Esophagus squamous epithelium (tissue), 5 donors: ENCODE data around the gene GPR75. TPM values are rescaled to one million over a fixed set of nuclear protein-coding genes. Genes with fewer than 3 reads are reported as not detected.

Source experiments
- DNase-seq: peaks from one replicate; lab custom pipeline; 2025; lab: John Stamatoyannopoulos, UW
- H3K27ac ChIP-seq, 4 donors: fragments of 200-600 bp; sonication (generic); one replicate each; pipeline ENCODE4 v1.5.1; 2016 to 2019; ENCODE audit warnings: mild to moderate bottlenecking in 1 of 4
- H3K27me3 ChIP-seq, 4 donors: fragments of 200-600 bp; sonication (generic); 1 replicate in 3 of 4; 2 replicates in 1 of 4; pipeline versions ENCODE4 v1.5.1 to v1.6.0; 2017 to 2021; ENCODE audit warnings: antibody characterized with exemption in 1 of 4
- H3K36me3 ChIP-seq, 3 donors: fragments of 200-600 bp; sonication (generic); one replicate each; pipeline ENCODE4 v1.5.1; 2016 to 2019
- H3K4me1 ChIP-seq, 3 donors: fragments of 200-600 bp; sonication (generic); one replicate each; pipeline ENCODE4 v1.5.1; 2017 to 2019
- H3K4me3 ChIP-seq, 4 donors: fragments of 200-600 bp; sonication (generic); 1 replicate in 3 of 4; 2 replicates in 1 of 4; pipeline ENCODE4 v1.5.1; 2016 to 2019; ENCODE audit warnings: mild to moderate bottlenecking in 2 of 4, moderate library complexity in 1 of 4
- H3K9me3 ChIP-seq, 3 donors: fragments of 200-600 bp; sonication (generic); one replicate each; pipeline ENCODE4 v1.5.1; 2016 to 2019
- CTCF ChIP-seq, 6 experiments: fragments of 450-650 bp in 4 of 6; fragments of 200-600 bp in 2 of 6; sonication (generic) in 2 of 6; IDR thresholded peaks; one replicate each; pipeline ENCODE4 v1.5.1; 2016 to 2019; ENCODE audit warnings: antibody characterized with exemption in 6 of 6, mild to moderate bottlenecking in 4 of 6, moderate library complexity in 4 of 6
- POLR2A ChIP-seq, 4 donors: fragments of 450-650 bp; IDR thresholded peaks; one replicate each; pipeline ENCODE4 v1.6.1; 2017; ENCODE audit warnings: antibody characterized with exemption in 4 of 4, mild to moderate bottlenecking in 4 of 4, moderate library complexity in 3 of 4
- WGBS, 2 donors: methylation state at CpG; one replicate each; pipeline ENCODE4 v1.1.5; 2018; 5-methylcytosine and 5-hydroxymethylcytosine counted together
- intact Hi-C: fragments of 100-400 bp; cut with DNase I; formaldehyde crosslinking; loops from one replicate; pipeline ENCODE4 v1.15.0; 2022
- total RNA-seq, 4 donors: library from RNA; depleted of rRNA; stranded (reverse); fragments of >200 nt; gene quantifications; one replicate each; pipeline ENCODE4 v1.1.0, GENCODE V29; 2016
- donor health status: DM: yes; HTN: yes; CAD: no.

Gene GPR75
- total RNA-seq, 4 donors from 2014 or later = 1.1 to 3.8 (median 2.8) TPM

DNA sequence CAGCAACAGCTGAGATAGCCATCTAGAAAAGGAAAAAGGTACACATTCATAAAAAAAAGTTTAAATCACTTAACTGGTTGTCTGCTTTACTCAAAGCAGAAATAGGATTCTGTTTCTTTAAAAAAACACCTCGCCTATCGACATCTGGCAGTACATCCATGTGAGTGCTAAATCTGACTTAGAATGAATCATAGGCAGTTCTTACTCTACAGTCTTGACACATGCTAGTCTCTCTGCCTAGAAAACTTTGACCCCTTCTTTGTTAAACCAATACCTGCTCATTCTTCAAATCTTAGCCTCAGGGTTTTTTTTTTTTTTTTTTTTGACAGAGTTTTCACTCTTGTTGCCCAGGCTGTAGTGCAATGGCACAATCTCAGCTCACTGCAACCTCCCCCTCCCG, 37.1 kb upstream of the GPR75 start:
- no peak for DNase-seq
- Histone ChIP-seq H3K27me3 (no peaks in the 10 kb centered on the region), H3K27ac (no peak overlapping the region), H3K36me3 (peaks cover 15 to 100% (median 25%) of the 10 kb centered on the region in 3 donors), H3K9me3 (no peaks in the 10 kb centered on the region), H3K4me3 (no peak overlapping the region), H3K4me1 (peaks cover 0 to 11% (median 0%) of the 10 kb centered on the region in 3 donors)
- 30% methylated on average over 2 to 3 of the region's 3 CpGs for WGBS, 2 donors
- no peak for TF ChIP-seq POLR2A (IDR thresholded peaks at IDR 0.05)
- no peak for TF ChIP-seq CTCF (IDR thresholded peaks at IDR 0.05)
- intact Hi-C loops = no loop called here

DNA sequence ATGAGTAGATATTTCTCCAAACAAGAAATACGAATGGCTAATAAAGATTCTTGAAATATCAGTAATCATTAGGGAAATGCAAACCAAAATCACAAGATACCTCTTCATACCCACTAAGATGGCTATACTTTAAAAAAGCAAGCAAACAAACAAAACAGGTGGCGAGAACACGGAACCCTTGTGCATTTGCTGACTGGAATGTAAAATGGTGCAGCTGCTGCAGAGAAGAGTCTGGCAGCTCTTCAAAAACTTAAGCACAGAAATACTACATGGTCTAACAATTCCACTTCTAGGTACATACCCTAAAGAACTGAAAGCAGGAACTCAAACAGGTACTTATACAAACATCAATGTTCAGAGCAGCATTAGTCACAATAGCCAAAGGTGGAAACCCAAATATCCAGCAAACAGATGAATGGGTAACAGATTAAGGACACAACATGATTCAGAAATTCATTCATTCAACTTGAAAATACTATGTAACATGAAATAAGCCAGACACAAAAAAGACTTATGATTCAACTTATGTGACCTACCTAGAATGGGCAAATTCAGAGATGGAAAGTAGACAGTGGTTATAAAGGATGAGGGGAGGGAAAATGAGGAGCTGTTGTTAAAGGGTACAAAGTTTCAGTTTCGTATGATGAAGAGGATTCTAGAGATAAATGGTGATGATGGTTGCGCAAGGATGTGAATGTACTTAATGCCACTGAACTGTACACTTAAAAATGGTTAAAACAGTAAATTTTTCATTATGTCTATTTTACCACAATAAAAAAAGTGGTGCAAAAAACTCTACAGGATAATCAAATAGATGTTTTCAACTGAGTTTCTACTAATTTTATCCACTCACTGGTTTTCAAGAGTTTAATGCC, 26.9 kb upstream of the GPR75 start:
- no peak for DNase-seq
- Histone ChIP-seq H3K27me3 (no peaks in the 10 kb centered on the region), H3K9me3 (no peaks in the 10 kb centered on the region), H3K4me1 (no peaks in the 10 kb centered on the region), H3K36me3 (peaks cover 15 to 100% (median 33%) of the 10 kb centered on the region in 3 donors), H3K27ac (no peak overlapping the region), H3K4me3 (no peak overlapping the region)
- TF ChIP-seq CTCF (IDR thresholded peaks at IDR 0.05) (no peak), POLR2A (IDR thresholded peaks at IDR 0.05) (no peak)
- intact Hi-C loops = no loop called here
- 84 to 91% methylated on average over 5 of the region's 5 CpGs for WGBS, 2 donors

DNA sequence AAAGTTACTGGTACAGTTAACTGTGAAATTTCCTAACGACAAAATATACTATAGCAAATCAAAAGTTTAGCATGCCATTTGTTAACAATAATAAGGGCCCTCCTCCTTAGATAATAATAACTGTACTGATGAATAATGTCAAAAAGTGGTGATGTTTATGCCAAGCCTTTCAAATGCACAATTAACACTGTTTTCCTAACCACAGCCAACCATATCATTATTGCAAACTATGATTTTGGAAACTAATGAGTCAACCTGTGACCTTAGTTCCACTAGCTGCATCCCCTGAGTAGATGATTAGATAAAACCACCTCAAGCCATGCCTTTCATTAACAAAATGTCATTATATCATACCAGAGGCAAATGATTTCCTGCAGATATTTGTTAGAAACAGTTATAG, 25.1 kb upstream of the GPR75 start:
- H3K27me3 ChIP-seq = no peaks in the 10 kb centered on the region
- no peak overlapping the region for H3K4me3 ChIP-seq
- peaks cover 11 to 100% (median 18%) of the 10 kb centered on the region in 3 donors for H3K36me3 ChIP-seq
- TF ChIP-seq CTCF (IDR thresholded peaks at IDR 0.05) (no peak), POLR2A (IDR thresholded peaks at IDR 0.05) (no peak)
- no peak overlapping the region for H3K27ac ChIP-seq
- WGBS, 2 donors = 94 to 95% methylated on average over 1 of the region's 1 CpG
- no peaks in the 10 kb centered on the region for H3K4me1 ChIP-seq
- no peaks in the 10 kb centered on the region for H3K9me3 ChIP-seq
- no peak for DNase-seq
- intact Hi-C loops = no loop called here

- no peaks in the 10 kb centered on the region for H3K9me3 ChIP-seq
- intact Hi-C loops = no loop called here
- peaks cover 0 to 3% (median 0%) of the 10 kb centered on the region in 3 donors for H3K4me1 ChIP-seq
- TF ChIP-seq POLR2A (IDR thresholded peaks at IDR 0.05) (no peak), CTCF (IDR thresholded peaks at IDR 0.05) (no peak)
- peaks cover 11 to 96% (median 17%) of the 10 kb centered on the region in 3 donors for H3K36me3 ChIP-seq
- no peak overlapping the region for H3K27ac ChIP-seq
- H3K4me3 ChIP-seq = no peak overlapping the region
- no peak for DNase-seq
- no peaks in the 10 kb centered on the region for H3K27me3 ChIP-seq
Observed at GRCh38 chr2:53881986-53882385, 22.2 kb upstream of the GPR75 start.

GRCh38 chr2:53881360-53881759, 21.6 kb upstream of the GPR75 start:
- Histone ChIP-seq H3K9me3 (no peaks in the 10 kb centered on the region), H3K27ac (no peak overlapping the region), H3K36me3 (peaks cover 10 to 96% (median 17%) of the 10 kb centered on the region in 3 donors), H3K4me3 (no peak overlapping the region), H3K4me1 (peaks cover 0 to 3% (median 0%) of the 10 kb centered on the region in 3 donors), H3K27me3 (no peaks in the 10 kb centered on the region)
- DNase-seq = no peak
- no peak for TF ChIP-seq POLR2A (IDR thresholded peaks at IDR 0.05)
- no peak for TF ChIP-seq CTCF (IDR thresholded peaks at IDR 0.05)
- intact Hi-C loops = no loop called here
- 90 to 95% methylated on average over 2 of the region's 2 CpGs for WGBS, 2 donors
